ENCODE data around the gene GRID2.

DNA sequence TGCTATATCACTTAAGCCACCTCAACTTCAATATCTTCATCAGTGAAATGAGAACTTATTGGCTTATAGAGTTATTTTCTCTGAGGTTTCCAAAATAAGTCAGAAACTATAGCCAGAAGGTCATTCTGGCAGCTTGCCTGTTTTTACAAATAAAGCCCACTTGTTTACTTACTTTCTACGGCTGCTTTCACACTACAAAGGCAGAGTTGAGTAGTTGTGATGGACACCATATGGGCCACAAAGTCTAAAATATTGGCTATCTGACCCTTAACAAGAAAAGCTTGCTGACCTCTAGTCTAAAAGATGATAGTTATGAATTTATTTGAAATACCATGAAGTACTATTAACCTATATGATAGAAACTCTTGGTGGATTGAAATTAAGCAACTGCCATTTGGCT lies 1457.5 kb downstream of the GRID2 start:
- TF ChIP-seq, protein P1, sequence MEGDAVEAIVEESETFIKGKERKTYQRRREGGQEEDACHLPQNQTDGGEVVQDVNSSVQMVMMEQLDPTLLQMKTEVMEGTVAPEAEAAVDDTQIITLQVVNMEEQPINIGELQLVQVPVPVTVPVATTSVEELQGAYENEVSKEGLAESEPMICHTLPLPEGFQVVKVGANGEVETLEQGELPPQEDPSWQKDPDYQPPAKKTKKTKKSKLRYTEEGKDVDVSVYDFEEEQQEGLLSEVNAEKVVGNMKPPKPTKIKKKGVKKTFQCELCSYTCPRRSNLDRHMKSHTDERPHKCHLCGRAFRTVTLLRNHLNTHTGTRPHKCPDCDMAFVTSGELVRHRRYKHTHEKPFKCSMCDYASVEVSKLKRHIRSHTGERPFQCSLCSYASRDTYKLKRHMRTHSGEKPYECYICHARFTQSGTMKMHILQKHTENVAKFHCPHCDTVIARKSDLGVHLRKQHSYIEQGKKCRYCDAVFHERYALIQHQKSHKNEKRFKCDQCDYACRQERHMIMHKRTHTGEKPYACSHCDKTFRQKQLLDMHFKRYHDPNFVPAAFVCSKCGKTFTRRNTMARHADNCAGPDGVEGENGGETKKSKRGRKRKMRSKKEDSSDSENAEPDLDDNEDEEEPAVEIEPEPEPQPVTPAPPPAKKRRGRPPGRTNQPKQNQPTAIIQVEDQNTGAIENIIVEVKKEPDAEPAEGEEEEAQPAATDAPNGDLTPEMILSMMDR (IDR thresholded peaks at IDR 0.05): no peak
- no peak for TF ChIP-seq POLR2A (IDR thresholded peaks at IDR 0.05)
- TF ChIP-seq EP300 (IDR thresholded peaks at IDR 0.05): no peak

Measured in tibial nerve (tissue), 4 donors.